Common myeloid progenitor, CD34-positive (primary cell): ENCODE measurements around the gene ATXN3L.
"Not testable (repeated sequence)": the region's sequence is repeated elsewhere in the genome, so short reads cannot be mapped to it uniquely, and the experiment has no call there.

Source experiments
- CTCF ChIA-PET: fragments of 350-600 bp; sonication (Branson Sonifier 250); formaldehyde crosslinking; loops from one replicate; lab custom pipeline; 2021; ENCODE audit warnings: antibody characterized with exemption; lab: Charles Lee
- POLR2A ChIA-PET: fragments of 350-600 bp; sonication (Branson Sonifier 250); formaldehyde crosslinking; loops from one replicate; lab custom pipeline; 2021; ENCODE audit warnings: antibody characterized with exemption; lab: Charles Lee
- DNase-seq, 3 donors: peaks; one replicate each; pipeline versions ENCODE4 v3.0.0 to v3.0.0-alpha.2; 2013
- H3K27ac ChIP-seq, 2 experiments: 1 replicate in 1 of 2; 2 replicates in 1 of 2; pipeline ENCODE4 v1.7.0; 2013; ENCODE audit warnings: inconsistent platforms in 2 of 2, low read length in 2 of 2, mild to moderate bottlenecking in 2 of 2, low read depth in 1 of 2, moderate library complexity in 1 of 2; ENCODE audit not compliant: severe bottlenecking in 2 of 2, insufficient read depth in 1 of 2, poor library complexity in 1 of 2
- H3K27me3 ChIP-seq, 5 experiments: replicated peaks in 2 of 5; 1 replicate in 3 of 5; 2 replicates in 2 of 5; pipeline versions ENCODE4 v1.6.1 to v1.7.0; 2013; ENCODE audit warnings: low read length in 4 of 5, mild to moderate bottlenecking in 2 of 5, moderate library complexity in 2 of 5, inconsistent platforms in 1 of 5; ENCODE audit not compliant: insufficient read depth in 5 of 5, control insufficient read depth in 4 of 5
- H3K36me3 ChIP-seq, 4 experiments: 1 replicate in 2 of 4; 2 replicates in 2 of 4; pipeline versions ENCODE4 v1.6.1 to v1.7.0; 2013; ENCODE audit warnings: low read length in 3 of 4, control low read depth in 1 of 4, mild to moderate bottlenecking in 1 of 4; ENCODE audit not compliant: control insufficient read depth in 4 of 4, insufficient read depth in 4 of 4
- H3K4me1 ChIP-seq, 4 experiments: 1 replicate in 3 of 4; 2 replicates in 1 of 4; pipeline versions ENCODE4 v1.6.1 to v1.7.1; 2013; ENCODE audit warnings: low read length in 3 of 4, mild to moderate bottlenecking in 3 of 4, control low read depth in 1 of 4, inconsistent platforms in 1 of 4, moderate library complexity in 1 of 4; ENCODE audit not compliant: control insufficient read depth in 4 of 4, insufficient read depth in 4 of 4; ENCODE audit errors: control extremely low read depth in 1 of 4
- H3K4me3 ChIP-seq, 7 experiments: 1 replicate in 4 of 7; 2 replicates in 3 of 7; pipeline versions ENCODE4 v1.5.1 to v1.7.0; 2013; ENCODE audit warnings: mild to moderate bottlenecking in 7 of 7, low read length in 6 of 7, moderate library complexity in 6 of 7, inconsistent platforms in 2 of 7, low read depth in 2 of 7, control low read depth in 1 of 7; ENCODE audit not compliant: insufficient read depth in 4 of 7, control insufficient read depth in 1 of 7; ENCODE audit errors: extremely low read depth in 1 of 7
- H3K9me3 ChIP-seq, 5 experiments: 1 replicate in 4 of 5; 2 replicates in 1 of 5; pipeline versions ENCODE4 v1.6.1 to v1.7.1; 2013; ENCODE audit warnings: low read length in 4 of 5, mild to moderate bottlenecking in 2 of 5, inconsistent platforms in 1 of 5, low read depth in 1 of 5, moderate library complexity in 1 of 5; ENCODE audit not compliant: control insufficient read depth in 4 of 5, insufficient read depth in 2 of 5; ENCODE audit errors: control extremely low read depth in 1 of 5
- WGBS: methylation state at CpG from one replicate; pipeline ENCODE4 v1.1.5; 2013; ENCODE audit not compliant: insufficient coverage; 5-methylcytosine and 5-hydroxymethylcytosine counted together

The ATXN3L gene

GRCh38 chrX:13309631-13310030 lies 10.2 kb downstream of the ATXN3L start:
- Histone ChIP-seq H3K27ac (no peak overlapping the region), H3K9me3 (no peaks in the 10 kb centered on the region), H3K4me3 (no peak overlapping the region), H3K27me3 (peaks cover 0 to 7% (median 0%) of the 10 kb centered on the region in 5 experiments), H3K4me1 (no peaks in the 10 kb centered on the region), H3K36me3 (no peaks in the 10 kb centered on the region)
- POLR2A ChIA-PET, result no interaction called here
- 64% methylated on average over 2 of the region's 3 CpGs for WGBS
- no peak for DNase-seq
- CTCF ChIA-PET, result no interaction called here

GRCh38 chrX:13307041-13307440 lies 12.8 kb downstream of the ATXN3L start:
- Histone ChIP-seq H3K27ac (no peak overlapping the region), H3K36me3 (no peaks in the 10 kb centered on the region), H3K9me3 (no peaks in the 10 kb centered on the region), H3K27me3 (peaks cover 0 to 3% (median 0%) of the 10 kb centered on the region in 5 experiments), H3K4me1 (no peaks in the 10 kb centered on the region), H3K4me3 (no peak overlapping the region)
- CTCF ChIA-PET, result no interaction called here
- POLR2A ChIA-PET, result no interaction called here
- WGBS, result no CpG with 5 or more reads among the region's 2 CpGs
- DNase-seq, result no peak

GRCh38 chrX:13305108-13305507 lies 14.7 kb downstream of the ATXN3L start:
- Histone ChIP-seq H3K9me3 (no peaks in the 10 kb centered on the region), H3K27ac (no peak overlapping the region), H3K36me3 (no peaks in the 10 kb centered on the region), H3K4me3 (no peak overlapping the region), H3K27me3 (peaks cover 0 to 3% (median 0%) of the 10 kb centered on the region in 5 experiments), H3K4me1 (no peaks in the 10 kb centered on the region)
- 96% methylated on average over 2 of the region's 2 CpGs for WGBS
- ChIA-PET CTCF (no interaction called here), POLR2A (interaction anchor here (0.7 kb wide), 1 partner anchor 14 kb away, joined by 3 read pairs; no protein-coding TSS in a partner anchor)
- DNase-seq, result no peak

- H3K27ac ChIP-seq, result no peak overlapping the region
- H3K4me3 ChIP-seq, result no peak overlapping the region
- no CpG with 5 or more reads among the region's 3 CpGs for WGBS
- H3K4me1 ChIP-seq, result no peaks in the 10 kb centered on the region
- peaks cover 0 to 3% (median 0%) of the 10 kb centered on the region in 5 experiments for H3K27me3 ChIP-seq
- ChIA-PET POLR2A (no interaction called here), CTCF (no interaction called here)
- H3K9me3 ChIP-seq, result no peaks in the 10 kb centered on the region
- H3K36me3 ChIP-seq, result no peaks in the 10 kb centered on the region
- no peak for DNase-seq
Observed at GRCh38 chrX:13304052-13304451, 15.8 kb downstream of the ATXN3L start.

GRCh38 chrX:13303248-13303647 lies 16.6 kb downstream of the ATXN3L start:
- H3K4me1 ChIP-seq, H3K27ac ChIP-seq, POLR2A ChIA-PET, CTCF ChIA-PET, H3K4me3 ChIP-seq, H3K36me3 ChIP-seq, H3K9me3 ChIP-seq, DNase-seq, H3K27me3 ChIP-seq: not testable (repeated sequence)
- WGBS, result 58% methylated on average over 2 of the region's 2 CpGs

GRCh38 chrX:13298836-13299235 lies 21.0 kb downstream of the ATXN3L start:
- Histone ChIP-seq H3K27ac (no peak overlapping the region), H3K4me1 (no peaks in the 10 kb centered on the region), H3K27me3 (no peaks in the 10 kb centered on the region), H3K36me3 (no peaks in the 10 kb centered on the region), H3K4me3 (no peak overlapping the region), H3K9me3 (no peaks in the 10 kb centered on the region)
- ChIA-PET CTCF (interaction anchor here (1.2 kb wide), 1 partner anchor 16 kb away, joined by 4 read pairs; no protein-coding TSS in a partner anchor), POLR2A (interaction anchor here (0.6 kb wide), 1 partner anchor 487 kb away, joined by 3 read pairs; no protein-coding TSS in a partner anchor)
- WGBS, result 100% methylated on average over 1 of the region's 4 CpGs
- no peak for DNase-seq

GRCh38 chrX:13295841-13296240 lies 24.0 kb downstream of the ATXN3L start:
- POLR2A ChIA-PET, result no interaction called here
- DNase-seq, result no peak
- no peak overlapping the region for H3K4me3 ChIP-seq
- 93% methylated on average over 3 of the region's 5 CpGs for WGBS
- no peaks in the 10 kb centered on the region for H3K27me3 ChIP-seq
- H3K27ac ChIP-seq, result no peak overlapping the region
- no peaks in the 10 kb centered on the region for H3K9me3 ChIP-seq
- no peaks in the 10 kb centered on the region for H3K4me1 ChIP-seq
- H3K36me3 ChIP-seq, result no peaks in the 10 kb centered on the region
- CTCF ChIA-PET, result no interaction called here
